HCT116 (cell line): Measurements from ENCODE around the gene SRGAP3. TPM values are rescaled to one million over a fixed set of nuclear protein-coding genes. Genes with fewer than 3 reads are reported as not detected.

ENCODE experiments used
- ATAC-seq: fragments of 200-7000 bp; cut with Tn5 transposase; 2 replicates; pipeline ENCODE4 v1.9.1; 2020; ENCODE audit warnings: mild to moderate bottlenecking, moderate library complexity
- BruUV-seq: library from RNA; stranded (reverse); fragments of 400-500 nt; replicated peaks from 2 replicates; lab custom pipeline; 2021; lab: Mats Ljungman, UMichigan
- CTCF ChIA-PET: fragments of 300-600 bp; sonication (Branson Sonifier 250); formaldehyde crosslinking; loops from one replicate; lab custom pipeline; 2021; ENCODE audit warnings: antibody characterized with exemption; lab: Charles Lee
- POLR2A ChIA-PET: fragments of 300-600, 350-600 bp; sonication (Branson Sonifier 250); formaldehyde crosslinking; loops from one replicate; lab custom pipeline; 2021; ENCODE audit warnings: antibody characterized with exemption; lab: Charles Lee
- RAD21 ChIA-PET, 2 experiments: fragments of 300-600 bp; sonication (Branson Sonifier 250); formaldehyde crosslinking; loops; one replicate each; lab custom pipeline; 2023; ENCODE audit warnings: low total read pairs in 2 of 2; ENCODE audit not compliant: uncharacterized antibody in 2 of 2, unreplicated experiment in 2 of 2, low non-redundant PET in 1 of 2; lab: Charles Lee
- DNase-seq: peaks from one replicate; pipeline ENCODE4 v3.0.0-alpha.2; 2010; ENCODE audit warnings: low read depth, low spot score
- H2AFZ ChIP-seq: fragments of 200-600 bp; shearing (Covaris generic), sonication (generic); 2 replicates; pipeline ENCODE4 v1.6.1; 2017; ENCODE audit warnings: low read depth, mixed run types, mixed read lengths, antibody characterized with exemption, low read length; ENCODE audit not compliant: poor library complexity, severe bottlenecking
- H3K27ac ChIP-seq: 2 replicates; pipeline ENCODE4 v1.5.1; 2012; ENCODE audit warnings: low read depth, low read length
- H3K27me3 ChIP-seq: fragments of 200-600 bp; sonication (generic); 2 replicates; pipeline ENCODE4 v1.6.1; 2016; ENCODE audit warnings: mixed run types, low read length, mixed read lengths; ENCODE audit not compliant: insufficient read depth
- H3K36me3 ChIP-seq, 2 experiments: fragments of 200-500 bp in 1 of 2; fragments of 200-600 bp in 1 of 2; sonication (Bioruptor generic) in 1 of 2; sonication (generic) in 1 of 2; 2 replicates each; pipeline versions ENCODE4 v1.5.1 to v1.6.1; 2014 to 2016; ENCODE audit warnings: low read length in 2 of 2, inconsistent platforms in 1 of 2, mixed read lengths in 1 of 2, mixed run types in 1 of 2; ENCODE audit not compliant: insufficient read depth in 2 of 2, control insufficient read depth in 1 of 2
- H3K4me1 ChIP-seq, 2 experiments: fragments of 200-600 bp in 1 of 2; sonication (generic) in 1 of 2; 2 replicates each; pipeline versions ENCODE4 v1.5.1 to v1.6.1; 2012 to 2017; ENCODE audit warnings: low read length in 2 of 2, inconsistent platforms in 1 of 2, mild to moderate bottlenecking in 1 of 2, mixed read lengths in 1 of 2, mixed run types in 1 of 2, moderate library complexity in 1 of 2; ENCODE audit not compliant: insufficient read depth in 2 of 2, control insufficient read depth in 1 of 2
- H3K4me2 ChIP-seq: fragments of 200-600 bp; sonication (generic); 2 replicates; pipeline ENCODE4 v1.6.1; 2017; ENCODE audit warnings: mixed run types, low read length, mixed read lengths
- H3K4me3 ChIP-seq, 2 experiments: fragments of 200-600 bp in 1 of 2; sonication (generic) in 1 of 2; replicated peaks in 1 of 2; 2 replicates each; pipeline ENCODE4 v1.5.1; 2011 to 2016; ENCODE audit warnings: low read length in 2 of 2, control low read depth in 1 of 2, low read depth in 1 of 2, mild to moderate bottlenecking in 1 of 2, mixed read lengths in 1 of 2, mixed run types in 1 of 2
- H3K79me2 ChIP-seq: fragments of 200-600 bp; sonication (generic); 2 replicates; pipeline ENCODE4 v1.6.1; 2017; ENCODE audit warnings: mild to moderate bottlenecking, mixed run types, low read length, moderate library complexity, mixed read lengths; ENCODE audit not compliant: insufficient read depth
- H3K9ac ChIP-seq: fragments of 200-600 bp; sonication (generic); 2 replicates; pipeline ENCODE4 v1.6.1; 2016; ENCODE audit warnings: low read length, mixed read lengths
- H3K9me2 ChIP-seq: fragments of 200-600 bp; sonication (generic), shearing (Covaris generic); 2 replicates; pipeline ENCODE4 v1.6.1; 2017; ENCODE audit warnings: mixed run types, mild to moderate bottlenecking, moderate library complexity; ENCODE audit not compliant: insufficient read depth
- H3K9me3 ChIP-seq, 2 experiments: fragments of 200-500 bp in 1 of 2; fragments of 200-600 bp in 1 of 2; sonication (Bioruptor generic) in 1 of 2; sonication (generic) in 1 of 2; 2 replicates each; pipeline ENCODE4 v1.6.1; 2014 to 2017; ENCODE audit warnings: low read length in 2 of 2, mixed read lengths in 2 of 2, inconsistent platforms in 1 of 2, low read depth in 1 of 2, mild to moderate bottlenecking in 1 of 2, mixed run types in 1 of 2, moderate library complexity in 1 of 2; ENCODE audit not compliant: control insufficient read depth in 1 of 2, insufficient read depth in 1 of 2
- H4K20me1 ChIP-seq: fragments of 200-600 bp; sonication (generic), shearing (Covaris generic); 2 replicates; pipeline ENCODE4 v1.6.1; 2017; ENCODE audit warnings: mixed run types, mild to moderate bottlenecking, moderate library complexity; ENCODE audit not compliant: insufficient read depth
- ATF3 ChIP-seq: IDR thresholded peaks from 2 replicates; pipeline ENCODE4 v1.6.1; 2012
- CEBPB ChIP-seq: IDR thresholded peaks from 2 replicates; pipeline ENCODE4 v1.6.1; 2012; ENCODE audit warnings: low read depth
- EGR1 ChIP-seq: IDR thresholded peaks from 2 replicates; pipeline ENCODE4 v1.6.1; 2012; ENCODE audit warnings: low read depth
- ELF1 ChIP-seq: IDR thresholded peaks from 2 replicates; pipeline ENCODE4 v1.6.1; 2012; ENCODE audit warnings: low read depth, borderline replicate concordance
- EZH2 ChIP-seq: fragments of 200-600 bp; sonication (generic); IDR thresholded peaks from 2 replicates; pipeline ENCODE4 v1.6.1; 2017; ENCODE audit warnings: antibody characterized with exemption, mixed run types
- FOSL1 ChIP-seq: IDR thresholded peaks from 2 replicates; pipeline ENCODE4 v1.6.1; 2012; ENCODE audit warnings: low read depth
- JUND ChIP-seq: IDR thresholded peaks from 2 replicates; pipeline ENCODE4 v1.6.1; 2012
- MAX ChIP-seq: IDR thresholded peaks from 2 replicates; pipeline ENCODE4 v1.6.1; 2012
- POLR2A ChIP-seq: IDR thresholded peaks from 2 replicates; pipeline ENCODE4 v1.7.0; 2011; ENCODE audit warnings: borderline replicate concordance; ENCODE audit not compliant: insufficient read depth, insufficient read length; ENCODE audit errors: extremely low read depth
- RAD21 ChIP-seq: IDR thresholded peaks from 2 replicates; pipeline ENCODE4 v1.6.1; 2012; ENCODE audit warnings: low read depth, mild to moderate bottlenecking
- SIN3A ChIP-seq: IDR thresholded peaks from 2 replicates; pipeline ENCODE4 v1.6.1; 2012; ENCODE audit warnings: low read depth
- SP1 ChIP-seq: IDR thresholded peaks from 2 replicates; pipeline ENCODE4 v1.6.1; 2012; ENCODE audit warnings: low read depth
- SRF ChIP-seq: IDR thresholded peaks from 2 replicates; pipeline ENCODE4 v1.6.1; 2012; ENCODE audit warnings: low read depth
- ZFX ChIP-seq: fragments of 450-650 bp; IDR thresholded peaks from 2 replicates; pipeline ENCODE4 v1.6.1; 2017
- ZNF274 ChIP-seq: fragments of 200-500 bp; sonication (Bioruptor generic); IDR thresholded peaks from 2 replicates; pipeline ENCODE4 v1.6.1; 2014; ENCODE audit warnings: mild to moderate bottlenecking, low read depth, low read length, inconsistent platforms
- intact Hi-C: fragments of 100-400 bp; cut with micrococcal nuclease; formaldehyde crosslinking; loops from 2 replicates; pipeline ENCODE4 v1.10.0; 2022
- total RNA-seq: library from RNA; stranded (reverse); gene quantifications from one replicate; pipeline ENCODE4 v1.2.1, GENCODE V29; 2021; ENCODE audit not compliant: unreplicated experiment
- TF ChIP-seq, protein P1 (sequence below): IDR thresholded peaks from 2 replicates; pipeline ENCODE4 v1.6.1; 2012; ENCODE audit warnings: low read depth

Gene SRGAP3
- total RNA-seq, 1 experiment from 2014 or later: 8.3 TPM

- CTCF ChIA-PET: interaction anchor here (1.1 kb wide), 1 partner anchor 26 kb away, joined by 3 read pairs; no protein-coding TSS in a partner anchor
- H2AFZ ChIP-seq: no peak overlapping the region
- no peaks in the 10 kb centered on the region for H4K20me1 ChIP-seq
- no TSS peak for BruUV-seq
- DNase-seq (no peak), ATAC-seq (no peak)
- H3K27ac ChIP-seq: no peak overlapping the region
- H3K9me3 ChIP-seq: no peaks in the 10 kb centered on the region
- no peak overlapping the region for H3K4me2 ChIP-seq
- POLR2A ChIA-PET: no interaction called here
- RAD21 ChIA-PET: no interaction called here
- H3K79me2 ChIP-seq: no peaks in the 10 kb centered on the region
- no peaks in the 10 kb centered on the region for H3K36me3 ChIP-seq
- no peak overlapping the region for H3K9ac ChIP-seq
- TF ChIP-seq CEBPB: no peak
- TF ChIP-seq EGR1: no peak
- TF ChIP-seq SP1: no peak
- no peak for TF ChIP-seq SIN3A
- no peak for TF ChIP-seq ATF3
- TF ChIP-seq JUND: no peak
- no peak for TF ChIP-seq ZNF274
- TF ChIP-seq, protein P1, sequence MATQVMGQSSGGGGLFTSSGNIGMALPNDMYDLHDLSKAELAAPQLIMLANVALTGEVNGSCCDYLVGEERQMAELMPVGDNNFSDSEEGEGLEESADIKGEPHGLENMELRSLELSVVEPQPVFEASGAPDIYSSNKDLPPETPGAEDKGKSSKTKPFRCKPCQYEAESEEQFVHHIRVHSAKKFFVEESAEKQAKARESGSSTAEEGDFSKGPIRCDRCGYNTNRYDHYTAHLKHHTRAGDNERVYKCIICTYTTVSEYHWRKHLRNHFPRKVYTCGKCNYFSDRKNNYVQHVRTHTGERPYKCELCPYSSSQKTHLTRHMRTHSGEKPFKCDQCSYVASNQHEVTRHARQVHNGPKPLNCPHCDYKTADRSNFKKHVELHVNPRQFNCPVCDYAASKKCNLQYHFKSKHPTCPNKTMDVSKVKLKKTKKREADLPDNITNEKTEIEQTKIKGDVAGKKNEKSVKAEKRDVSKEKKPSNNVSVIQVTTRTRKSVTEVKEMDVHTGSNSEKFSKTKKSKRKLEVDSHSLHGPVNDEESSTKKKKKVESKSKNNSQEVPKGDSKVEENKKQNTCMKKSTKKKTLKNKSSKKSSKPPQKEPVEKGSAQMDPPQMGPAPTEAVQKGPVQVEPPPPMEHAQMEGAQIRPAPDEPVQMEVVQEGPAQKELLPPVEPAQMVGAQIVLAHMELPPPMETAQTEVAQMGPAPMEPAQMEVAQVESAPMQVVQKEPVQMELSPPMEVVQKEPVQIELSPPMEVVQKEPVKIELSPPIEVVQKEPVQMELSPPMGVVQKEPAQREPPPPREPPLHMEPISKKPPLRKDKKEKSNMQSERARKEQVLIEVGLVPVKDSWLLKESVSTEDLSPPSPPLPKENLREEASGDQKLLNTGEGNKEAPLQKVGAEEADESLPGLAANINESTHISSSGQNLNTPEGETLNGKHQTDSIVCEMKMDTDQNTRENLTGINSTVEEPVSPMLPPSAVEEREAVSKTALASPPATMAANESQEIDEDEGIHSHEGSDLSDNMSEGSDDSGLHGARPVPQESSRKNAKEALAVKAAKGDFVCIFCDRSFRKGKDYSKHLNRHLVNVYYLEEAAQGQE: no peak
- no peak for TF ChIP-seq EZH2
- TF ChIP-seq ZFX: no peak
- TF ChIP-seq SRF: no peak
- TF ChIP-seq FOSL1: no peak
- no peak for TF ChIP-seq MAX
- TF ChIP-seq RAD21: no peak
- TF ChIP-seq POLR2A: no peak
- TF ChIP-seq ELF1: no peak
- no peaks in the 10 kb centered on the region for H3K4me1 ChIP-seq
- no peak overlapping the region for H3K4me3 ChIP-seq
- H3K27me3 ChIP-seq: no peaks in the 10 kb centered on the region
- H3K9me2 ChIP-seq: no peaks in the 10 kb centered on the region
- intact Hi-C loops: no loop called here
Measured at GRCh38 chr3:9225268-9225667, 24.2 kb downstream of the SRGAP3 start.
